ENCODE measurements around the gene MAML3.
"Not testable (repeated sequence)": the region's sequence is repeated elsewhere in the genome, so short reads cannot be mapped to it uniquely, and the experiment has no call there.

MAML3 gene

GRCh38 chr4:139956507-139957017 is 197.4 kb downstream of the MAML3 start:
- TF ChIP-seq CTCF (IDR thresholded peaks at IDR 0.05; ENCODE audit: low read depth, low read length, missing control alignments), result no peak
- DNase-seq (ENCODE audit: extremely low read depth, low read depth), result no peak
- H3K4me3 ChIP-seq (replicated peaks; ENCODE audit: low read depth, low read length), result no peak overlapping the region

- no peak for TF ChIP-seq CTCF (IDR thresholded peaks at IDR 0.05; ENCODE audit: low read depth, low read length, missing control alignments)
- H3K4me3 ChIP-seq (replicated peaks; ENCODE audit: low read depth, low read length), result no peak overlapping the region
- no peak for DNase-seq (ENCODE audit: extremely low read depth, low read depth)
These were observed 198.4 kb downstream of the MAML3 start for GRCh38 chr4:139955600-139955999.

- no peak for DNase-seq (ENCODE audit: extremely low read depth, low read depth)
- TF ChIP-seq CTCF (IDR thresholded peaks at IDR 0.05; ENCODE audit: low read depth, low read length, missing control alignments), result no peak
- H3K4me3 ChIP-seq (replicated peaks; ENCODE audit: low read depth, low read length), result no peak overlapping the region
These were observed 199.5 kb downstream of the MAML3 start for GRCh38 chr4:139954512-139954911.

GRCh38 chr4:139951021-139951420 is 203.0 kb downstream of the MAML3 start:
- DNase-seq (ENCODE audit: extremely low read depth, low read depth), result no peak
- TF ChIP-seq CTCF (IDR thresholded peaks at IDR 0.05; ENCODE audit: low read depth, low read length, missing control alignments), result no peak
- no peak overlapping the region for H3K4me3 ChIP-seq (replicated peaks; ENCODE audit: low read depth, low read length)

- DNase-seq (ENCODE audit: extremely low read depth, low read depth), result no peak
- no peak overlapping the region for H3K4me3 ChIP-seq (replicated peaks; ENCODE audit: low read depth, low read length)
- no peak for TF ChIP-seq CTCF (IDR thresholded peaks at IDR 0.05; ENCODE audit: low read depth, low read length, missing control alignments)
These were observed 203.4 kb downstream of the MAML3 start for GRCh38 chr4:139950568-139950967.

- DNase-seq (ENCODE audit: extremely low read depth, low read depth); H3K4me3 ChIP-seq (replicated peaks; ENCODE audit: low read depth, low read length): not testable (repeated sequence)
These were observed 209.1 kb downstream of the MAML3 start for GRCh38 chr4:139944916-139945315.

- H3K4me3 ChIP-seq (replicated peaks; ENCODE audit: low read depth, low read length), result no peak overlapping the region
- DNase-seq (ENCODE audit: extremely low read depth, low read depth), result no peak
- TF ChIP-seq CTCF (IDR thresholded peaks at IDR 0.05; ENCODE audit: low read depth, low read length, missing control alignments), result no peak
These were observed 210.7 kb downstream of the MAML3 start for GRCh38 chr4:139943277-139943676.

Measured in HFF-Myc (cell line).